K562 (cell line): ENCODE measurements around the gene IL34. TPM values are rescaled to one million over a fixed set of nuclear protein-coding genes. Genes with fewer than 3 reads are reported as not detected.

Experiments
- ATAC-seq: fragments of 200-7000 bp; cut with Tn5 transposase; 3 replicates; pipeline ENCODE4 v1.9.1; 2020; ENCODE audit warnings: moderate library complexity
- BruUV-seq: library from RNA; stranded (reverse); fragments of 400-500 nt; replicated peaks from 2 replicates; lab custom pipeline; 2021; lab: Mats Ljungman, UMichigan
- CTCF ChIA-PET: fragments of 300-600 bp; formaldehyde crosslinking; extraction: SDS; loops from one replicate; lab custom pipeline; 2021; ENCODE audit warnings: low intra/inter-chr PET ratio; lab: Yijun Ruan, JAX
- POLR2A ChIA-PET: fragments of 300-600, 350-650 bp; sonication (Branson Sonifier 250); formaldehyde crosslinking; extraction: SDS; loops from one replicate; lab custom pipeline; 2021; ENCODE audit warnings: antibody characterized with exemption, inconsistent platforms; lab: Yijun Ruan, JAX
- DNase-seq, 4 experiments: peaks; one replicate each; pipeline versions ENCODE4 v3.0.0 to v3.0.0-alpha.2; 2011 to 2018; ENCODE audit warnings: low spot score in 3 of 4, mixed read lengths in 3 of 4; ENCODE audit errors: extremely low read depth in 1 of 4
- FAIRE-seq: peaks from 2 replicates; lab custom pipeline; 2011; peaks lifted over from hg19 to GRCh38; lab: Jason Lieb, UNC
- H2AFZ ChIP-seq: 2 replicates; pipeline ENCODE4 v1.6.0; 2011; ENCODE audit warnings: low read depth, low read length, control low read depth, inconsistent platforms
- H3K27ac ChIP-seq: fragments of 200-600 bp; 3 replicates; pipeline ENCODE4 v1.8.0; 2011; ENCODE audit warnings: low read depth, mild to moderate bottlenecking, control low read depth, inconsistent platforms, low read length, moderate library complexity, mixed read lengths; ENCODE audit errors: extremely low read depth
- H3K27me3 ChIP-seq, 2 experiments: fragments of 300-600 bp in 1 of 2; 2 replicates in 1 of 2; 3 replicates in 1 of 2; pipeline versions ENCODE4 v1.6.0 to v1.8.0; 2011; ENCODE audit warnings: inconsistent platforms in 2 of 2, low read length in 2 of 2, mild to moderate bottlenecking in 1 of 2, mixed read lengths in 1 of 2, moderate library complexity in 1 of 2; ENCODE audit not compliant: control insufficient read depth in 2 of 2, insufficient read depth in 2 of 2
- H3K36me3 ChIP-seq: fragments of 300-600 bp; 3 replicates; pipeline ENCODE4 v1.8.0; 2011; ENCODE audit warnings: mild to moderate bottlenecking, low read length, inconsistent platforms; ENCODE audit not compliant: control insufficient read depth, insufficient read depth
- H3K4me1 ChIP-seq, 2 experiments: fragments of 200-600 bp in 1 of 2; replicated peaks in 1 of 2; 2 replicates in 1 of 2; 3 replicates in 1 of 2; pipeline versions ENCODE4 v1.5.1 to v1.8.0; 2011; ENCODE audit warnings: inconsistent platforms in 2 of 2, low read length in 2 of 2, mild to moderate bottlenecking in 1 of 2, mixed read lengths in 1 of 2, moderate library complexity in 1 of 2; ENCODE audit not compliant: control insufficient read depth in 2 of 2, insufficient read depth in 2 of 2
- H3K4me2 ChIP-seq: 2 replicates; pipeline ENCODE4 v1.6.1; 2011; ENCODE audit warnings: low read length, control low read depth, inconsistent platforms, mixed read lengths; ENCODE audit not compliant: insufficient read depth
- H3K4me3 ChIP-seq: fragments of 200-600 bp; sonication (generic), shearing (Covaris generic); 2 replicates; pipeline ENCODE4 v1.5.1; 2016; ENCODE audit warnings: control low read depth, inconsistent platforms
- H3K79me2 ChIP-seq: fragments of 200-600 bp; 3 replicates; pipeline ENCODE4 v1.8.0; 2011; ENCODE audit warnings: low read length, inconsistent platforms; ENCODE audit not compliant: control insufficient read depth, insufficient read depth
- H3K9ac ChIP-seq, 2 experiments: 2 replicates each; pipeline versions ENCODE4 v1.6.0 to v1.6.1; 2011; ENCODE audit warnings: low read depth in 2 of 2, low read length in 2 of 2, control low read depth in 1 of 2, inconsistent platforms in 1 of 2, mild to moderate bottlenecking in 1 of 2, mixed read lengths in 1 of 2; ENCODE audit not compliant: insufficient read depth in 1 of 2
- H3K9me1 ChIP-seq: one replicate; pipeline ENCODE4 v1.6.0; 2011; ENCODE audit warnings: inconsistent platforms, mild to moderate bottlenecking, low read length, moderate library complexity; ENCODE audit not compliant: control insufficient read depth, insufficient read depth
- H3K9me3 ChIP-seq: replicated peaks from 2 replicates; pipeline ENCODE4 v1.5.1; 2011; ENCODE audit warnings: low read depth, low read length, inconsistent platforms; ENCODE audit not compliant: control insufficient read depth, insufficient read depth
- H4K20me1 ChIP-seq: replicated peaks from 2 replicates; pipeline ENCODE4 v1.6.1; 2011; ENCODE audit warnings: low read length, inconsistent platforms, mixed read lengths; ENCODE audit not compliant: control insufficient read depth, insufficient read depth
- CBX8 ChIP-seq: fragments of 200-600 bp; sonication (generic); IDR thresholded peaks from 2 replicates; pipeline ENCODE4 v1.6.1; 2012; ENCODE audit warnings: borderline replicate concordance, mixed run types, low read depth, mild to moderate bottlenecking, moderate library complexity, mixed read lengths, low read length, control low read depth, inconsistent platforms; ENCODE audit not compliant: poor library complexity, severe bottlenecking; ENCODE audit errors: extremely low read depth
- IFI16 ChIP-seq: fragments of 250-450 bp; sonication (Bioruptor Pico); IDR thresholded peaks from 2 replicates; pipeline ENCODE4 v2.1.2; 2022; ENCODE audit warnings: mild to moderate bottlenecking, inconsistent platforms
- MCM5 ChIP-seq: fragments of 450-650 bp; IDR thresholded peaks from 2 replicates; pipeline ENCODE4 v1.6.1; 2016; ENCODE audit warnings: low read depth
- PHF21A ChIP-seq: fragments of 450-650 bp; IDR thresholded peaks from 2 replicates; pipeline ENCODE4 v1.6.1; 2017; ENCODE audit warnings: low read depth, borderline replicate concordance
- POLR2G ChIP-seq: fragments of 200-400 bp; formaldehyde crosslinking; IDR thresholded peaks from 2 replicates; pipeline ENCODE4 v1.6.1; 2017; ENCODE audit warnings: low read depth, mild to moderate bottlenecking, antibody characterized with exemption, low read length, moderate library complexity
- RBM22 ChIP-seq: fragments of 200-400 bp; formaldehyde crosslinking; IDR thresholded peaks from 2 replicates; pipeline ENCODE4 v1.6.1; 2018; ENCODE audit warnings: low read length, low read depth; ENCODE audit not compliant: poor library complexity, severe bottlenecking
- WGBS: fragments of 100-300 bp; shearing (Covaris generic); methylation state at CpG from one replicate; pipeline ENCODE4 v1.1.6; 2016; ENCODE audit warnings: low coverage, mixed read lengths; ENCODE audit not compliant: insufficient coverage; ENCODE audit errors: missing lambda C conversion rate; 5-methylcytosine and 5-hydroxymethylcytosine counted together
- in situ Hi-C: fragments of 300-500 bp; cut with MboI; formaldehyde crosslinking; loops from 4 replicates; pipeline ENCODE4 v1.15.0; 2018; ENCODE audit warnings: inconsistent platforms, mixed read lengths
- intact Hi-C: fragments of 100-400 bp; cut with micrococcal nuclease; formaldehyde crosslinking; loops from 2 replicates; pipeline ENCODE4 v1.14.2; 2022
- polyA plus RNA-seq, 8 experiments: library from polyadenylated mRNA; depleted of rRNA in 4 of 8; stranded (reverse) in 5 of 8; unstranded in 3 of 8; fragments of >200 nt; fragmentation: Nextera tagmentation in 2 of 8; fragmentation: Illumina TruSeq in 1 of 8; extraction: Ambion mirVana in 2 of 8; extraction: Trizol in 1 of 8; gene quantifications; 2 replicates each; pipeline versions ENCODE4 v1.2.1 to v1.2.3, GENCODE V29; 2011 to 2014; ENCODE audit warnings: inconsistent platforms in 1 of 8, missing spikeins in 1 of 8
- total RNA-seq, 7 experiments: library from RNA; depleted of rRNA in 6 of 7; stranded (reverse); fragments of >200 nt in 6 of 7; fragmentation: Illumina TruSeq in 2 of 7; extraction: Trizol in 2 of 7; gene quantifications; 2 replicates each; pipeline versions ENCODE4 v1.2.1 to v1.2.3, GENCODE V29; 2011 to 2021; ENCODE audit warnings: low replicate concordance in 1 of 7

IL34 gene
- total and polyA plus RNA-seq, 9 of the 15 experiments (the other 6 are each of a cell fraction or from before 2014, with no cell fraction given), result 0.07 to 0.18 (median 0.10) TPM; not detected in 6

- intact Hi-C loops, result no loop called here
- Histone ChIP-seq H3K27me3 (no peaks in the 10 kb centered on the region), H3K4me2 (no peak overlapping the region), H3K36me3 (peaks cover 79% of the 10 kb centered on the region; the same call in 2 of the 3 replicates), H3K4me1 (peaks cover 8 to 60% of the 10 kb centered on the region in 2 experiments), H2AFZ (no peak overlapping the region), H3K4me3 (no peak overlapping the region), H4K20me1 (peaks cover 12% of the 10 kb centered on the region; the same call in 1 of the 2 replicates), H3K27ac (no peak overlapping the region), H3K9ac (peak overlapping the region in 1 of 2 experiments; percentile 68; a peak in 1 of 4 replicates), H3K9me1 (no peaks in the 10 kb centered on the region), H3K79me2 (peaks cover 49% of the 10 kb centered on the region), H3K9me3 (no peaks in the 10 kb centered on the region)
- in situ Hi-C loops, result no loop called here
- ChIA-PET CTCF (interaction anchor here (0.9 to 1.5 kb wide), 3 partner anchors 58 to 91 kb away, joined by 4 to 5 read pairs (median 4); no protein-coding TSS in a partner anchor), POLR2A (interaction anchor here (0.5 to 1.1 kb wide), 2 partner anchors 57 to 67 kb away, joined by 3 to 4 read pairs; no protein-coding TSS in a partner anchor)
- FAIRE-seq, result no peak
- 98% methylated on average over 13 of the region's 18 CpGs for WGBS
- no peak for ATAC-seq
- DNase-seq, result no peak
- BruUV-seq, result no TSS peak
- TF ChIP-seq MCM5, result no peak
- TF ChIP-seq CBX8, result no peak
- TF ChIP-seq PHF21A, result no peak
- peak; percentile 21 for TF ChIP-seq RBM22
- TF ChIP-seq POLR2G, result 0 out of 2 replicates have a peak, but pooled peaks have one; percentile 8
- TF ChIP-seq IFI16 (CRISPR knock-in tag), result no peak
Measured at GRCh38 chr16:70680495-70681381, 34.4 kb downstream of the IL34 start.
